ENCODE data around the gene RAPGEF4.

The RAPGEF4 gene

GRCh38 chr2:173023718-173024117 is 288.1 kb downstream of the RAPGEF4 start:
- DNase-seq (ENCODE audit: low spot score), result no peak
- POLR2A ChIA-PET (ENCODE audit: low non-redundant PET), result no interaction called here
- CTCF ChIA-PET, result no interaction called here
- no peak overlapping the region for H3K27ac ChIP-seq
- no peak for TF ChIP-seq CTCF (conservative IDR thresholded peaks at IDR 0.05; ENCODE audit: low read depth)

- POLR2A ChIA-PET (ENCODE audit: low non-redundant PET), result no interaction called here
- no peak for DNase-seq (ENCODE audit: low spot score)
- no peak for TF ChIP-seq CTCF (conservative IDR thresholded peaks at IDR 0.05; ENCODE audit: low read depth)
- CTCF ChIA-PET, result interaction anchor here (0.5 to 4.1 kb wide), 17 partner anchors 9 to 1310 kb away, joined by 3 to 71 read pairs (median 4); partner anchors contain the start of gene CDCA7
- H3K27ac ChIP-seq, result no peak overlapping the region
Measured at GRCh38 chr2:173026479-173026878, 290.8 kb downstream of the RAPGEF4 start.

DNA sequence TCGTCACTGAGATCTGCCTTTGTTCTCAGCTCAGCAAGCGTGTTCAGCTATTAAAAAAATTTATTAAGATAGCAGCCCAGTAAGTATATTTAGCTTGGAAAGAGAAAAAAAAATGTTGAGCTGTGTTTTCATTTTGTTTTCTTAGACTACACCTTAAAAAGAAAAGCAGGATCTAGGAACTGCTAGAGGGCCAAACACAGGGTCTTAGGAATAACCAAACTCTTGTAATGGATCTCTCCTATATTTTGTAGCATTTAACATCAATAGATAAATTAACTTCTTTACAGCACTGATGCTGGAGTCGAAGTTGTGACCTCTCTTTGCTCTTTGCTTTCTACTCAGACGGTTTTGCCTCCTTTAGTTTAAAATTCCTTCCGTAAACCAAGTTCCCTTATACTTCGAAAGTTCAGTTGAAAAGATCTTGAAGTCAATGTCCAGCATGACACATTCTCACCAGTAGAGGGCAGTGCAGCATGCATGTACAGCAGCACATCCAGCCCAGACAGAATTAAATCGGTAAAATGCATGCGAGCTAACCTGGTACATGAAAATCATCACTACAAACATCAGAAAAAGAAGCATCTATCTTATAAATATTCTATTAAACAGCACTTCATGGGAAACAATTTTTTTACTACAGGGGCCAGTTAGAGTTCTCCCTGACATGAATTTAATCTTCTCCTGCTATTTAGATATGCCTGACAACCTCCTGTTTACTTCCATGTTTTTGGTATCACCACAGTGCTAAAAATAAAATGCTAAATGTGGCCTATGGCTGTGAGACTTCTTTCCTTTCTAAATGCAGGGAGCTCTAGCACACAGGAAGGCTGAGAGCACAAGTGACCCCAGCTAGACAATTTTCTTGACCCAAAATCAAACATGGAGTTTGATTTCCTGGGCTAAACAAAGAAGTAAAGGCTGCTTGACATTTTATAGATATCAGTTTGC is 291.8 kb downstream of the RAPGEF4 start:
- DNase-seq (ENCODE audit: low spot score), result peak; percentile 65
- ChIA-PET CTCF (interaction anchor here (0.5 to 4.1 kb wide), 31 partner anchors 9 to 1309 kb away, joined by 3 to 71 read pairs (median 3); partner anchors contain the start of gene CDCA7), POLR2A (ENCODE audit: low non-redundant PET) (no interaction called here)
- no peak overlapping the region for H3K27ac ChIP-seq
- TF ChIP-seq CTCF (conservative IDR thresholded peaks at IDR 0.05; ENCODE audit: low read depth), result peak; percentile 89

DNA sequence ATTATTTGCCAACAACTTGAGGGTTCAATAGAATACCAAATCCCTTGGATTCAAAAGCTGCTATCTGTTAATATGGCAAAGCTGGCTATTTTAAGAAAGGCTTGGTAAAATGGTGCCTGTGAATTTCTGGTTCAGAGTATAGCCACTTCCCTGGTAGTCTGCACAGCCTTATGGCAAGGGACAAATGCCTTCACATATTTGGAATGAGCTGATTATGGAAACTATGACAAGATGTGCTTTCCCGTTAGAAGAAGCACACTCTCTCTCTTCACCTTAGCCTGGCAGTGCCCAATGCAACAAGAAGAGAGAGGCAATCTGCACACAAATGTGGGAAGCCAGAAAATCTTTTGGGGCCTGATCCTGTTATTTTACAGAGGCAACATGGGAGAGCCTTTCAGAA is 292.5 kb downstream of the RAPGEF4 start:
- ChIA-PET CTCF (interaction anchor here (0.5 to 4.1 kb wide), 15 partner anchors 8 to 371 kb away, joined by 3 to 71 read pairs (median 3); no protein-coding TSS in a partner anchor), POLR2A (ENCODE audit: low non-redundant PET) (no interaction called here)
- no peak for DNase-seq (ENCODE audit: low spot score)
- no peak for TF ChIP-seq CTCF (conservative IDR thresholded peaks at IDR 0.05; ENCODE audit: low read depth)
- no peak overlapping the region for H3K27ac ChIP-seq

DNA sequence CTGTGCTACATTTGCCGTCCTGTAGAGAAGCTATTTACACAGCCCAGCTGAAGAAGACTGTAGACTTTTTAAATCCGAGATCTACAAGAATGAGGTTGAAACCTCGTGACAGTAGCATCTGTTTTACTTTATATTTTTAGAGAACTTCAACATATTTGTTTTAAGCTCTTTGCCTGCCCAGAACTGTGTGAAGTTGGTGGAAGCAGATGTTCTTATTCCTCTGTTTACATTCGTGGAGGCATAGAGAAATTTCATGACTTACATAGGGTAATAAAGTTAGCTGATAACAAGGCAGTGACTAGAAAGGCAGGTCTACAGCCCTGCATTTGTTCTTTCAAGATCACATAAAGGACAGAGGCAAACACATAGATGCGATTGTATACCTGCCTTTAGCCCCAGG is 293.0 kb downstream of the RAPGEF4 start:
- no peak for TF ChIP-seq CTCF (conservative IDR thresholded peaks at IDR 0.05; ENCODE audit: low read depth)

GRCh38 chr2:173030561-173031490 is 295.2 kb downstream of the RAPGEF4 start:
- POLR2A ChIA-PET (ENCODE audit: low non-redundant PET), result no interaction called here
- CTCF ChIA-PET, result interaction anchor here (0.6 to 4.1 kb wide), 4 partner anchors 169 to 433 kb away, joined by 3 to 71 read pairs (median 4); no protein-coding TSS in a partner anchor
- TF ChIP-seq CTCF (conservative IDR thresholded peaks at IDR 0.05; ENCODE audit: low read depth), result no peak
- H3K27ac ChIP-seq, result peak overlapping the region; percentile 68
- peak; percentile 30 for DNase-seq (ENCODE audit: low spot score)

More for the DNA sequence above, 293.0 kb downstream of the RAPGEF4 start:
- DNase-seq (ENCODE audit: low spot score), result no peak
- no peak overlapping the region for H3K27ac ChIP-seq
- ChIA-PET POLR2A (ENCODE audit: low non-redundant PET) (no interaction called here), CTCF (interaction anchor here (0.6 to 4.1 kb wide), 7 partner anchors 21 to 721 kb away, joined by 3 to 71 read pairs (median 3); no protein-coding TSS in a partner anchor)
